Measurements from ENCODE around the gene HLA-DQB2.

DNA sequence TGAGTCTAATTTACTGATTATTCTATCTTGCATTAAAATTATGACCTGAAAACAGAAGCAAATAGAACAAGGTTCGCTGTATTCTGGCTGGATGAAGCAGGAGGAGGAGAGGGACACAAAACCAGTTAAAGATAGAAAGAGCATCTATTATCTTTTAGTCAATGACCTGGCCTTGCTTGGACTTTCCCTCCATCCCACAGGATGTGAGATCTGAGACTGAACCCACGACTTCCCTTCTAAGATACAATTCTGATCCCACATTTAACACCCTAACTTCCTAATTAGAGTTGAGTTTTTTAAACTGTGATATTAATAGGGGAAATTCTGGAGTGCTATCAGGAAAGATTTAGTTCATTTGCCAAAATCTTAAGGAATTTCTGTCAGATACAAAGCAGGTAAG is 25.2 kb downstream of the HLA-DQB2 start:
- TF ChIP-seq, protein P1, sequence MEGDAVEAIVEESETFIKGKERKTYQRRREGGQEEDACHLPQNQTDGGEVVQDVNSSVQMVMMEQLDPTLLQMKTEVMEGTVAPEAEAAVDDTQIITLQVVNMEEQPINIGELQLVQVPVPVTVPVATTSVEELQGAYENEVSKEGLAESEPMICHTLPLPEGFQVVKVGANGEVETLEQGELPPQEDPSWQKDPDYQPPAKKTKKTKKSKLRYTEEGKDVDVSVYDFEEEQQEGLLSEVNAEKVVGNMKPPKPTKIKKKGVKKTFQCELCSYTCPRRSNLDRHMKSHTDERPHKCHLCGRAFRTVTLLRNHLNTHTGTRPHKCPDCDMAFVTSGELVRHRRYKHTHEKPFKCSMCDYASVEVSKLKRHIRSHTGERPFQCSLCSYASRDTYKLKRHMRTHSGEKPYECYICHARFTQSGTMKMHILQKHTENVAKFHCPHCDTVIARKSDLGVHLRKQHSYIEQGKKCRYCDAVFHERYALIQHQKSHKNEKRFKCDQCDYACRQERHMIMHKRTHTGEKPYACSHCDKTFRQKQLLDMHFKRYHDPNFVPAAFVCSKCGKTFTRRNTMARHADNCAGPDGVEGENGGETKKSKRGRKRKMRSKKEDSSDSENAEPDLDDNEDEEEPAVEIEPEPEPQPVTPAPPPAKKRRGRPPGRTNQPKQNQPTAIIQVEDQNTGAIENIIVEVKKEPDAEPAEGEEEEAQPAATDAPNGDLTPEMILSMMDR (IDR thresholded peaks at IDR 0.05; ENCODE audit: control extremely low read depth in 1 of 3, insufficient read depth in 1 of 3, low read depth in 1 of 3, low read length in 3 of 3), result no peak
- TF ChIP-seq HDAC2 (IDR thresholded peaks at IDR 0.05; ENCODE audit: borderline replicate concordance in 1 of 2, low read depth in 2 of 2, low read length in 2 of 2), result no peak
- no peak for TF ChIP-seq ZNF274 (IDR thresholded peaks at IDR 0.05; ENCODE audit: borderline replicate concordance, extremely low read depth, low read length)
- no peak for TF ChIP-seq POLR2A (IDR thresholded peaks at IDR 0.05; ENCODE audit: control extremely low read depth in 1 of 2, low read depth in 2 of 2, low read length in 2 of 2)
- TF ChIP-seq MAFK (IDR thresholded peaks at IDR 0.05; ENCODE audit: low read depth, low read length), result no peak
- no peak for TF ChIP-seq EZH2 (IDR thresholded peaks at IDR 0.05; ENCODE audit: low read depth, low read length, severe bottlenecking)
- TF ChIP-seq, protein P2, sequence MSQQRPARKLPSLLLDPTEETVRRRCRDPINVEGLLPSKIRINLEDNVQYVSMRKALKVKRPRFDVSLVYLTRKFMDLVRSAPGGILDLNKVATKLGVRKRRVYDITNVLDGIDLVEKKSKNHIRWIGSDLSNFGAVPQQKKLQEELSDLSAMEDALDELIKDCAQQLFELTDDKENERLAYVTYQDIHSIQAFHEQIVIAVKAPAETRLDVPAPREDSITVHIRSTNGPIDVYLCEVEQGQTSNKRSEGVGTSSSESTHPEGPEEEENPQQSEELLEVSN (IDR thresholded peaks at IDR 0.05), result no peak
